Ovary (tissue), 3 donors: ENCODE results near the gene KLHL22.

Experiments used
- EP300 ChIP-seq: sonication (generic); formaldehyde crosslinking; IDR thresholded peaks from one replicate; pipeline ENCODE4 v1.6.1; 2017; ENCODE audit warnings: antibody characterized with exemption
- POLR2A ChIP-seq: fragments of 450-650 bp; IDR thresholded peaks from one replicate; pipeline ENCODE4 v1.6.1; 2017; ENCODE audit warnings: antibody characterized with exemption, mild to moderate bottlenecking, moderate library complexity
- TF ChIP-seq, protein P1 (sequence below), 3 donors: fragments of 450-650 bp in 2 of 3; fragments of 200-600 bp in 1 of 3; IDR thresholded peaks; one replicate each; pipeline versions ENCODE4 v1.5.1 to v1.8.0; 2016 to 2022; ENCODE audit warnings: antibody characterized with exemption in 3 of 3, mild to moderate bottlenecking in 1 of 3
- donor health status: DM: no; HTN: no; CAD: no.

GRCh38 chr22:20428496-20429253, 66.9 kb downstream of the KLHL22 start:
- TF ChIP-seq, protein P1, sequence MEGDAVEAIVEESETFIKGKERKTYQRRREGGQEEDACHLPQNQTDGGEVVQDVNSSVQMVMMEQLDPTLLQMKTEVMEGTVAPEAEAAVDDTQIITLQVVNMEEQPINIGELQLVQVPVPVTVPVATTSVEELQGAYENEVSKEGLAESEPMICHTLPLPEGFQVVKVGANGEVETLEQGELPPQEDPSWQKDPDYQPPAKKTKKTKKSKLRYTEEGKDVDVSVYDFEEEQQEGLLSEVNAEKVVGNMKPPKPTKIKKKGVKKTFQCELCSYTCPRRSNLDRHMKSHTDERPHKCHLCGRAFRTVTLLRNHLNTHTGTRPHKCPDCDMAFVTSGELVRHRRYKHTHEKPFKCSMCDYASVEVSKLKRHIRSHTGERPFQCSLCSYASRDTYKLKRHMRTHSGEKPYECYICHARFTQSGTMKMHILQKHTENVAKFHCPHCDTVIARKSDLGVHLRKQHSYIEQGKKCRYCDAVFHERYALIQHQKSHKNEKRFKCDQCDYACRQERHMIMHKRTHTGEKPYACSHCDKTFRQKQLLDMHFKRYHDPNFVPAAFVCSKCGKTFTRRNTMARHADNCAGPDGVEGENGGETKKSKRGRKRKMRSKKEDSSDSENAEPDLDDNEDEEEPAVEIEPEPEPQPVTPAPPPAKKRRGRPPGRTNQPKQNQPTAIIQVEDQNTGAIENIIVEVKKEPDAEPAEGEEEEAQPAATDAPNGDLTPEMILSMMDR (IDR thresholded peaks at IDR 0.05) = no peak
- TF ChIP-seq POLR2A = no peak
- no peak for TF ChIP-seq EP300
